H1 (cell line): ENCODE measurements around the gene NCOA6.

Source experiments
- ASH2L ChIP-seq: fragments of 200-600, 300-600 bp; sonication (generic); IDR thresholded peaks from one replicate; pipeline ENCODE4 v1.7.1; 2017; ENCODE audit warnings: low read length
- CTCF ChIP-seq, 3 experiments: IDR thresholded peaks; 1 replicate in 2 of 3; 2 replicates in 1 of 3; pipeline versions ENCODE4 v1.5.1 to v1.6.1; 2011; ENCODE audit warnings: low read length in 3 of 3, mild to moderate bottlenecking in 3 of 3, inconsistent platforms in 2 of 3, low read depth in 1 of 3, moderate library complexity in 1 of 3; ENCODE audit not compliant: insufficient read depth in 1 of 3; ENCODE audit errors: control extremely low read depth in 1 of 3
- POLR2A ChIP-seq, 2 experiments: IDR thresholded peaks; 1 replicate in 1 of 2; 2 replicates in 1 of 2; pipeline ENCODE4 v1.6.1; 2011; ENCODE audit warnings: low read depth in 2 of 2, low read length in 2 of 2, mild to moderate bottlenecking in 2 of 2; ENCODE audit errors: control extremely low read depth in 1 of 2
- RFX5 ChIP-seq: IDR thresholded peaks from 2 replicates; pipeline ENCODE4 v1.6.1; 2011; ENCODE audit warnings: low read depth, low read length, improper control_type of control experiment, borderline replicate concordance
- SAP30 ChIP-seq: fragments of 300-600 bp; sonication (generic); IDR thresholded peaks from 2 replicates; pipeline ENCODE4 v1.7.1; 2012; ENCODE audit warnings: low read length, moderate library complexity, mild to moderate bottlenecking, inconsistent platforms; ENCODE audit not compliant: insufficient read depth, insufficient replicate concordance
- SIN3A ChIP-seq, 2 experiments: IDR thresholded peaks in 1 of 2; conservative IDR thresholded peaks in 1 of 2; 2 replicates each; pipeline ENCODE4 v1.6.1; 2011 to 2012; ENCODE audit warnings: low read length in 2 of 2, improper control_type of control experiment in 1 of 2, low read depth in 1 of 2, mild to moderate bottlenecking in 1 of 2
- SIX5 ChIP-seq: IDR thresholded peaks from 2 replicates; pipeline ENCODE4 v1.6.1; 2011; ENCODE audit warnings: mild to moderate bottlenecking, low read depth, low read length

- no peak for TF ChIP-seq RFX5
- no peak for TF ChIP-seq ASH2L
- no peak for TF ChIP-seq SAP30
- TF ChIP-seq POLR2A (IDR thresholded peaks at IDR 0.05; ENCODE audit: control extremely low read depth in 1 of 2, low read depth in 2 of 2, low read length in 2 of 2), result no peak
- no peak for TF ChIP-seq SIN3A (conservative IDR thresholded peaks at IDR 0.05 in 1 of 2, IDR thresholded peaks at IDR 0.05 in 1 of 2; ENCODE audit: low read depth in 1 of 2, low read length in 2 of 2)
- TF ChIP-seq SIX5, result no peak
- no peak for TF ChIP-seq CTCF (IDR thresholded peaks at IDR 0.05; ENCODE audit: control extremely low read depth in 1 of 3, insufficient read depth in 1 of 3, low read depth in 1 of 3, low read length in 3 of 3)
These were observed 101.3 kb downstream of the NCOA6 start for GRCh38 chr20:34724172-34724571.
